GM12864 (cell line): Measurements from ENCODE around the gene BAZ2B.
"Not testable (repeated sequence)": the region's sequence is repeated elsewhere in the genome, so short reads cannot be mapped to it uniquely, and the experiment has no call there.

Experiments
- DNase-seq: peaks from one replicate; pipeline ENCODE4 v3.0.0-alpha.2; 2011; ENCODE audit warnings: low read depth
- H3K4me3 ChIP-seq: 2 replicates; pipeline ENCODE4 v1.5.1; 2011; ENCODE audit warnings: mild to moderate bottlenecking, low read depth, low read length, control low read depth
- TF ChIP-seq, protein P1 (sequence below): IDR thresholded peaks from 2 replicates; pipeline ENCODE4 v1.5.1; 2011; ENCODE audit warnings: low read depth, mild to moderate bottlenecking, moderate library complexity, low read length, control low read depth, inconsistent platforms; ENCODE audit errors: missing control alignments

BAZ2B gene

DNA sequence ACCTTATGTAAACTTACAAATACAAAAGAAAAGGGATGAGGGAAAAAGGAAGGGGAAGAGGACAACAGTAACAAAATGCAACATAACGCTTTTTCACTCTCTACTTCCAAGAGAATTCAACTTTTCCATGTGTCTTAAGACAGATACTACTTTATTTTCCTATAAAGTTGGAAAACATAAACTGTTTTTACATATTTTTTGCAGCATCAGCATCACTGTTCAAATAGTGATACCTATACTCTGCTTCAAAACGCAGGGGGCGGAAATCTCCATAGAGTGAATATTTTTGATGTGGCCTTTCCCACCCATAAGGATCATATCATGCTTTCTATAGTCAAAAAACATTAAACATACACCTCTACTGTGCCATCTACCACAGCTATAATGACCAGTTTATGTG is 77.5 kb downstream of the BAZ2B start:
- no peak for DNase-seq
- TF ChIP-seq, protein P1, sequence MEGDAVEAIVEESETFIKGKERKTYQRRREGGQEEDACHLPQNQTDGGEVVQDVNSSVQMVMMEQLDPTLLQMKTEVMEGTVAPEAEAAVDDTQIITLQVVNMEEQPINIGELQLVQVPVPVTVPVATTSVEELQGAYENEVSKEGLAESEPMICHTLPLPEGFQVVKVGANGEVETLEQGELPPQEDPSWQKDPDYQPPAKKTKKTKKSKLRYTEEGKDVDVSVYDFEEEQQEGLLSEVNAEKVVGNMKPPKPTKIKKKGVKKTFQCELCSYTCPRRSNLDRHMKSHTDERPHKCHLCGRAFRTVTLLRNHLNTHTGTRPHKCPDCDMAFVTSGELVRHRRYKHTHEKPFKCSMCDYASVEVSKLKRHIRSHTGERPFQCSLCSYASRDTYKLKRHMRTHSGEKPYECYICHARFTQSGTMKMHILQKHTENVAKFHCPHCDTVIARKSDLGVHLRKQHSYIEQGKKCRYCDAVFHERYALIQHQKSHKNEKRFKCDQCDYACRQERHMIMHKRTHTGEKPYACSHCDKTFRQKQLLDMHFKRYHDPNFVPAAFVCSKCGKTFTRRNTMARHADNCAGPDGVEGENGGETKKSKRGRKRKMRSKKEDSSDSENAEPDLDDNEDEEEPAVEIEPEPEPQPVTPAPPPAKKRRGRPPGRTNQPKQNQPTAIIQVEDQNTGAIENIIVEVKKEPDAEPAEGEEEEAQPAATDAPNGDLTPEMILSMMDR, result no peak
- no peak overlapping the region for H3K4me3 ChIP-seq

DNA sequence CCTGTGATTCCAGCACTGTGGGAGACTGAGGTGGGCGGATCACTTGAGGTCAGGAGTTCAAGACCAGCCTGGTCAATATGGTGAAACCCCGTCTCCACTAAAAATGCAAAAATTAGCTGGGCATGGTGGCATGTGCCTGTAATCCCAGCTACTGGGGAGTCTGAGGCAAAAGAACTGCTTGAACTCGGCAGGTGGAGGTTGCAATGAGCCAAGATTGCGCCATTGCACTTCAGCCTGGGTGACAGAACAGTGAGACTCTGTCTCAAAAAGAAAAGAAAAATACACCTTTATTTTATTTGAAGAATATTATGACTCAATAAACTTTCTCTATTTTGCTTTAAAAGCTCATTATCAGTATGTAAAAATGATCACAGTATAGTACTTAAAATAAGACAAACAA is 81.1 kb downstream of the BAZ2B start:
- not testable (repeated sequence) for DNase-seq, H3K4me3 ChIP-seq

DNA sequence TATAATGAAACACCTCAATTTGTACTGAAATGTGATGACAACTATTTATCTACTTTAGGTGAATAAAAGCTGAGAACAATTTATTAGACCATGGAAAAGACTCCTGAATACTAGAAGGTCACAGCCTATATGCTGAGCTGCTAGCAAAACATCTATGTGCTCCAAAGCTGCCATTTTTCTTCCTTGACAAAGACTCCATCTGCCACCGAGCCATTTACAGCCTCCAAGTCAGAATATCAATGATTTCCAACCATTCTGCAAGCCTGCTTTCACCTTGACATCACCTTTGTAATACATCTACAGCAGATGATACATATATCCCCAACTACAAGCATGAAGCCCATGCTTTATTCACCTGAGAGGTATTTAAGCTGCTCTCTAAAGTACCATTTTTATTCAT is 84.9 kb downstream of the BAZ2B start:
- DNase-seq, result no peak
- TF ChIP-seq, protein P1, result no peak
- H3K4me3 ChIP-seq, result no peak overlapping the region

DNA sequence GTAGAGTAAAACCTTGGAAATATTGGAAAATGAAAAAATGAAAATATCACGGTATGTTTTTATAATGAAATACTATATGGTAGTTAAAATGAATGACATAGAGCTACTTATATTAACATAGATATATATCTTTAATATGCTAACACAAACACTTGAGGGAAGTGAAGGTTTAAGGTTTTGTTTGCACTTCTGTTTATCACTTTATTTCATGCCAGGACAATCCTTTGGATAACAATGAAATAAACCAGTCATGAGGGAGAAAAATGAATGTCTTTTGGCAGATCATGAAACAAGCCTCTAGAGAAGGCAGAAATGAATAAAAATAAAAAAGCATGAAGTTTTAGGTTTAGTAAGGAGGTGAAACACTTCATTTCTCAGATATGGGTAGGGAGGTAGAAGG is 89.9 kb downstream of the BAZ2B start:
- no peak for DNase-seq
- TF ChIP-seq, protein P1, result no peak
- H3K4me3 ChIP-seq, result no peak overlapping the region

DNA sequence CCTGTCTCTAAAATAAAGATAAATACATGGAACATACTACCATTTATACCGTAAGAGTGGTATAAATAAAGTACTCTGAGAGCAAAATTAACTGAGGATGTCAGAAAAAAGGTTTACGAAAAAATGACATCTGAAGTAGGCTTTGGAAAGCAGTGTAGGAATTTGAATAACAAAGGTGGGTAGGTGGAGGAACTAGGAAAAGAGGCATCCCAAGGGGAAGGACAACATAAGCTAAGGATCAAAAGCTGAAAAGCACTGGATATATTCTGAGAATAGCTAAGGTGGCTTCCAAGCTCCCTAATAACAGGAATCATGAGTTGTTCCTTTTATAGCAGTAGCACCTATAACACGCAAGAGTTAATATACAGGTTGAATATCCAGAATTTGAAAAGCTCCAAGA is 91.3 kb downstream of the BAZ2B start:
- H3K4me3 ChIP-seq, result no peak overlapping the region
- TF ChIP-seq, protein P1, result no peak
- DNase-seq, result no peak

DNA sequence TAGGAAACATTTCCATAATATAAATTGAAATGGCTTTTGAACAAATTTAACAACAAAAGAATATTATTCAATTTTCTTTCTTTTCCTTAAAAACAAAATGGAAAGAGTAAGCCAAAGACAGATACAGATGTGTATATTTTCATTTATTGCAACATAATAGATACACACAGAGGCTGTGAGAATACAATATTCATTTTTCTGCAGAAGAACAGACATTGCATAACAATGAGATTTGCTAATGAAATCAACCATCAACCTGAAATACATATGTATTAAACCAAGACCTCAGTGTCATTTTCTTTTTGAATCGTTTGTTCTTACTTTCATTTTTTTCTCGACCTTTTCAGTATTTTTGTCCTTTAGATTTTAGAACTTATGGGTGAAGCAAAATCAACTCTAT is 95.1 kb downstream of the BAZ2B start:
- DNase-seq, result no peak
- no peak overlapping the region for H3K4me3 ChIP-seq
- TF ChIP-seq, protein P1, result no peak

DNA sequence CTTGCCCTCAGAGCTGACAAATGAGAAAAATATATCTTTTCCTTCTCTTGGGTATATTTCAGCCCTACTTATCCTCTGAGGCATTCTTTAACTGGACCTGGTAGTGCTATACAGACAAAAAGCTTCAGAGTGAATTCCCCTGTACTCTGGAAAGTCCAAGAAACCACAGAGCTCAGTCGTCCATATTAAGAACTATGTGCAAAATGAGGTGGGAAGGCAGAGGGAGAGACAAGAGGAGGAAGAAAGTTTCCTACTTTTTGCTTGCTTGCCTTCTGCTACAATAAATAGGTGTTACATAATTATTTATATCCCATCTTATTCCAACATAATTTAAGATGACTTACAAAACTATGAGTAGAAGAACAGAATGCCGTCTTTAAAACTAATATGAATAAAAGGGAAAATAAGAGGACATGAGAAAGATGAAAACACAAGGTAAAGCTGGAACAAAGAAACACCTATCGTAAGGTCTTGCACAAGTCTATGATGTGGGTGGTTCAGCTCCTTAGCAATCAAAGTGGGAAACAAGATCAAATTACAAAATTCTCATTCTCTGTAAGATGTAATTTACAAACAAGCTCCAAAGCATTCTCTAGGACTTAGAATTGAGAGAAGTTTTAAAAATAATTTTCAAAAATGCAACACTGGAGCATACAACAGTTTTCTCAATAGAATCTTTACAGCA is 97.9 kb downstream of the BAZ2B start:
- H3K4me3 ChIP-seq, result no peak overlapping the region
- TF ChIP-seq, protein P1, result no peak
- DNase-seq, result no peak
